ENCODE data around the gene THAP5.

- TF ChIP-seq CTCF (IDR thresholded peaks at IDR 0.05 in 4 of 5, conservative IDR thresholded peaks at IDR 0.05 in 1 of 5): no peak
- TF ChIP-seq POLR2A (IDR thresholded peaks at IDR 0.05): no peak
Measured at GRCh38 chr7:108572480-108572879, 3.0 kb upstream of the THAP5 start.
